HG02885 (cell line): ENCODE measurements around the gene FHL1.

Experiments
- ATAC-seq: cut with Tn5 transposase; IDR thresholded peaks from one replicate; pipeline ENCODE4 v1.9.1; 2021; ENCODE audit warnings: mild to moderate bottlenecking; ENCODE audit not compliant: unreplicated experiment, poor library complexity

Gene FHL1

DNA sequence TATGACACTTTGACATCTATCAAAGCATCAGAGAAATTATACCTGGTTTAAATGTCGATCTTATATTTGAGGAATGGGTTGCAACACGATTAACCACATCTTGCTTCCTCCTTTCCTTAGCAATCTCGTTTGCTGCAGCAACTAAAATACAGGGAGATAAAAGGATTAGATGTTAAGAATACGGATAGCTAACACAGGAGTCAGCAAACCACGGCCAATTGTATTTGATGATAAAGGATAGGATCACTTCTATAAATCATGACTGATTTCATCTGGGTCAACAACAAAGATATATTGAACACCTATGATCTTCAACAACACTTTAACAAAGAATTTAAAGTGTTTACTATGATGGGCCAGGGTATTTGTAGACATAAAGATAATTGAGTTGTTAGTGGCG is 98.9 kb downstream of the FHL1 start:
- ATAC-seq = no peak

DNA sequence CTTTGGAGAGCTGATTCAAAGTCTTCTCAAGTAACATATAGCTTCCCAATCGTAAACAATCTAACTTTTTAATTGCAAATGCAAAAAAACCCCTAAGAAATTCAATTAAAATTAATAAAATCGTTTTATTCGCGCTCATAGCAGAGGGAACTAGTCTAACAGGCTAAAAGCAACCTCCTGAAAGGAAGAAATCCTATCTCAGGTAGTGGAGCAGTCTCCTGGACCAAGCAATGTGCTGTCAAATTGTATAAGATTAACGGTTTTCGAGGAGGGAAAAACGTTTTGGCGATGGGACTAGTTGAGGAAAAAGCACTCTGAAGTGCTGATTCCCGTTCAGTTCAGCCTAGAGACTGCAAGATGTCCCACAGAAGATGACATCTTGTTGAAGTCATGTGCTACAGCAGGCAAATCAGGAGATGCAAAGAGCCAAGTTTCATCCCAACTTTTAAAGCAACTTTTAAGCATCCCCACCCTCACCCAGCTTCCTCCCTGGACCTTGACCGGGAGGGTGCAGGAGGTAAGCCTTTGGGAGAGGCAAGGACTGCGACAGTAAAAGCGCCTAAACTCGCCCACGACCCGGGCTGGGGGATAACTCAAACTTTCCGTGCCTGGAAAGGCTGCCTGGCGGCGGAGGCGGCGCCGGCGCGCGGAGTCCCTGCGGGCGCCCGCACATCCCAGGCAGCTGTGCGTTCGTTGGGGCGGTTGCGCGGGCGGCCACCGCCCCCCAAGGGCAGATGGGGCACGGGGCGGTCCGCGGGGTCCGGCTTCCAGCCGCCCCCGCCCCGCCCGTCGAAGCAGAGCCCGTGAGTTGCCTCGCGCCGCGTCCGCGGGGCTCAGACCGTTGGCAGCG is 103.1 kb downstream of the FHL1 start:
- peak; percentile 37 for ATAC-seq

DNA sequence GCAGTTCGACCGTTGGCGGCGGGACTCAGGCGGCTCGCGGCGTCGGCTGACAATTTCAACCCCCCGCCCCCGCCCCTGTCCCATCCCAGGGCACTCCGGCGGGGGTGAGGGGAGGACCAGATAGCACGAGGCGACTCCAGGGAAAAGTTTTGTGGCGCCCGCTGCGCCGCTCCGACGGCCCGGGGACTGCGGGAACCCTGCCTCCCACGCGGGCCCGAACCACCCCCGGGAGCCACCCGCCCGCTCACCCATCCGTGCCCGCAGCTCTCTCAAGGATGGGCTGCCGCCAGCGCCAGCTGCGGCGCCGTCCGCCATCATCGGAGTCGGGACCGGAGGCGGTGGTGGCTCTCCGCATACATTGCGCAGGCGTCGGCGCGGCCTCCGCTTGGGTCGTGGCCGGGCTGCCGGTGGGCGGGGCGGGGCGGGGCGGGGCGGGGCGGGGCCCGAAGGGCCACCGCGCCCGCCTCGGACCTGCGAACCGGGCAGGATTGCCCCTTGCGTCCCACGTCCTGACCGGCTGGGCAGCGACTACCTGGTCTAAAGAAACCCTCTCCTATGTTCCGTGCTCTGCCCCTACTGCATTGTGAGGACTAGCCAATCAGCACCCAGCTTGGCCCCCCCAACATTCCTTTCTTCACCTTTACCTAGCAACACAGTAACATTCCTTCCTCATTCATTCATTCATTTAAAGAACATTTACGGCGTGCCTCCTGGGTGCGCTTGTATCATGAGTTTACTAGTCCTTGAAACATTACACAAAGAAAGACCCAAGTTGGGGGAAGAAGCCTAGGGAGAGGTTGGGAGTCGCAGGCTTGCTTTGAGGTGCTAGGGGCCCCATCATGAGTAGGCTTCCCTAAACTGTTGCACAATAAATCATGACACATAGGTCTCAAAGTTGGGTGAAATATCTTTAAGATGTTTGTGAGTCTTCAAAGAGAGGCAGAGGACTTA is 104.0 kb downstream of the FHL1 start, which contains the start of gene MAP7D3:
Gene MAP7D3 (minus strand): TSS at position 360 of the 951 bp plus-strand sequence. CDS start 42 bp downstream, at position 318.
- ATAC-seq = peak; percentile 85

GRCh38 chrX:136255541-136255940 is 108.2 kb downstream of the FHL1 start:
- no peak for ATAC-seq

- ATAC-seq = no peak
Observed at GRCh38 chrX:136256026-136256425, 108.7 kb downstream of the FHL1 start.

DNA sequence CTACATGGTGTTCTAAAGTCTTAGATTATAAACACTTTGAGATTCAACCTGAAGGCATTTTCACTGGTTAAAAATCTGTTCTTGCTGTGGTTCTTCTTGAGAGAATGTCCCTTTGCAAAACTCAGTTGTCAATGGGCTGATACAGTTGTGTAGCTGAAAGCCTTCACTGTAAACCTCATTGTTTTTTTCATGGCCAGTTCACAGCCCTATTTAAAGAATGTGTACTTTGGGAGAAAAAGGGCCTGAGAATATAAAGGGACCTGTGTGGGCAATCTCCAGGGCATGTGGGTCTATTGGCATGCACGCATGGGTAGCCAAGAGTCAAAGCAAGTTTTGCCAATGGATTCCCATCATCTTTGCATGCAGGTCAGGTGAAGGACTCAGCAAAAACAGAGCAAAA is 111.6 kb downstream of the FHL1 start:
- no peak for ATAC-seq

- no peak for ATAC-seq
Observed at GRCh38 chrX:136259543-136259942, 112.2 kb downstream of the FHL1 start.

GRCh38 chrX:136260776-136261175 is 113.4 kb downstream of the FHL1 start:
- ATAC-seq = no peak
